HL-60 (cell line): ENCODE results near the gene IL9R.
A peak's percentile ranks its signal among the peaks of the same experiment; 100 is the strongest.

ENCODE experiments used
- DNase-seq, 2 experiments: peaks; one replicate each; pipeline ENCODE4 v3.0.0-alpha.2; 2010 to 2020; ENCODE audit warnings: low read depth in 1 of 2, low spot score in 1 of 2
- H3K27ac ChIP-seq: fragments of 250-450 bp; sonication (Bioruptor Pico); replicated peaks from 2 replicates; pipeline ENCODE4 v1.5.1; 2020; ENCODE audit warnings: mild to moderate bottlenecking, moderate library complexity
- H3K27me3 ChIP-seq: fragments of 250-450 bp; sonication (Bioruptor Pico); 2 replicates; pipeline ENCODE4 v1.5.1; 2021; ENCODE audit warnings: mild to moderate bottlenecking, moderate library complexity; ENCODE audit not compliant: insufficient read depth, poor library complexity, severe bottlenecking
- H3K4me3 ChIP-seq: replicated peaks from 2 replicates; pipeline ENCODE4 v1.5.1; 2011; ENCODE audit warnings: mild to moderate bottlenecking, control low read depth, low read length; ENCODE audit not compliant: insufficient read depth
- CTCF ChIP-seq: IDR thresholded peaks from one replicate; pipeline ENCODE4 v1.5.1; 2011; ENCODE audit warnings: low read length, control low read depth, inconsistent platforms; ENCODE audit not compliant: insufficient read depth
- POLR2AphosphoS5 ChIP-seq: IDR thresholded peaks from 2 replicates; pipeline ENCODE4 v1.6.1; 2012; ENCODE audit warnings: low read depth
- REST ChIP-seq: IDR thresholded peaks from 2 replicates; pipeline ENCODE4 v1.6.1; 2012; ENCODE audit warnings: low read depth; ENCODE audit not compliant: insufficient replicate concordance
- SPI1 ChIP-seq: IDR thresholded peaks from 2 replicates; pipeline ENCODE4 v1.6.1; 2012; ENCODE audit warnings: low read depth, mild to moderate bottlenecking, borderline replicate concordance

The IL9R gene

GRCh38 chrX:156000361-156000926, 2.9 kb downstream of the IL9R start:
- Histone ChIP-seq H3K4me3 (no peak overlapping the region), H3K27me3 (no peaks in the 10 kb centered on the region), H3K27ac (no peak overlapping the region)
- DNase-seq, result no peak
- TF ChIP-seq REST, result no peak
- no peak for TF ChIP-seq CTCF

GRCh38 chrX:156001001-156001666, 3.6 kb downstream of the IL9R start:
- no peak overlapping the region for H3K27ac ChIP-seq
- TF ChIP-seq POLR2AphosphoS5 (no peak; the same call in 1 of the 2 replicates), SPI1 (no peak), CTCF (no peak), REST (no peak)
- no peak overlapping the region for H3K4me3 ChIP-seq
- H3K27me3 ChIP-seq, result no peaks in the 10 kb centered on the region
- no peak for DNase-seq

GRCh38 chrX:156001667-156002021, 4.1 kb downstream of the IL9R start:
- peak in 1 of 2 experiments; percentile 15 for DNase-seq
- no peaks in the 10 kb centered on the region for H3K27me3 ChIP-seq
- no peak overlapping the region for H3K27ac ChIP-seq

More at GRCh38 chrX:156001667-156002021, 4.1 kb downstream of the IL9R start:
- no peak for TF ChIP-seq REST
- no peak for TF ChIP-seq CTCF
- TF ChIP-seq POLR2AphosphoS5, result peak; percentile 45; the same call in 1 of the 2 replicates
- no peak overlapping the region for H3K4me3 ChIP-seq
